GM23248 (cell line): Measurements from ENCODE around the gene EXD3.

ENCODE experiments used
- EZH2 ChIP-seq: fragments of 200-600 bp; sonication (generic); IDR thresholded peaks from 2 replicates; pipeline ENCODE4 v1.6.1; 2018; ENCODE audit warnings: antibody characterized with exemption, mild to moderate bottlenecking; ENCODE audit not compliant: insufficient read depth, poor library complexity, severe bottlenecking
- EZH2phosphoT487 ChIP-seq: fragments of 200-600 bp; sonication (generic); IDR thresholded peaks from 2 replicates; pipeline ENCODE4 v1.6.1; 2018; ENCODE audit warnings: antibody characterized with exemption, moderate library complexity, mild to moderate bottlenecking, low read depth; ENCODE audit not compliant: insufficient read depth

- TF ChIP-seq EZH2phosphoT487 (no peak), EZH2 (no peak)
These were observed 105.8 kb downstream of the EXD3 start for GRCh38 chr9:137317021-137317717.
